Measurements from ENCODE around the gene RUNX1.

The RUNX1 gene

GRCh38 chr21:35016071-35016470 lies 33.0 kb downstream of the RUNX1 start:
- TF ChIP-seq, protein P1, sequence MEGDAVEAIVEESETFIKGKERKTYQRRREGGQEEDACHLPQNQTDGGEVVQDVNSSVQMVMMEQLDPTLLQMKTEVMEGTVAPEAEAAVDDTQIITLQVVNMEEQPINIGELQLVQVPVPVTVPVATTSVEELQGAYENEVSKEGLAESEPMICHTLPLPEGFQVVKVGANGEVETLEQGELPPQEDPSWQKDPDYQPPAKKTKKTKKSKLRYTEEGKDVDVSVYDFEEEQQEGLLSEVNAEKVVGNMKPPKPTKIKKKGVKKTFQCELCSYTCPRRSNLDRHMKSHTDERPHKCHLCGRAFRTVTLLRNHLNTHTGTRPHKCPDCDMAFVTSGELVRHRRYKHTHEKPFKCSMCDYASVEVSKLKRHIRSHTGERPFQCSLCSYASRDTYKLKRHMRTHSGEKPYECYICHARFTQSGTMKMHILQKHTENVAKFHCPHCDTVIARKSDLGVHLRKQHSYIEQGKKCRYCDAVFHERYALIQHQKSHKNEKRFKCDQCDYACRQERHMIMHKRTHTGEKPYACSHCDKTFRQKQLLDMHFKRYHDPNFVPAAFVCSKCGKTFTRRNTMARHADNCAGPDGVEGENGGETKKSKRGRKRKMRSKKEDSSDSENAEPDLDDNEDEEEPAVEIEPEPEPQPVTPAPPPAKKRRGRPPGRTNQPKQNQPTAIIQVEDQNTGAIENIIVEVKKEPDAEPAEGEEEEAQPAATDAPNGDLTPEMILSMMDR (IDR thresholded peaks at IDR 0.05; ENCODE audit: extremely low read depth, insufficient read depth, missing control alignments): no peak
- in situ Hi-C loops (cut with MboI; ENCODE audit: low pct_unique_long_range_greater_than_20kb, low sequenced_read_pairs, unreplicated experiment): no loop called here
- DNase-seq (ENCODE audit: low spot score): no peak

- in situ Hi-C loops (cut with MboI; ENCODE audit: low pct_unique_long_range_greater_than_20kb, low sequenced_read_pairs, unreplicated experiment): no loop called here
- TF ChIP-seq, protein P1 (IDR thresholded peaks at IDR 0.05; ENCODE audit: extremely low read depth, insufficient read depth, missing control alignments): no peak
- no peak for DNase-seq (ENCODE audit: low spot score)
Observed at GRCh38 chr21:35015435-35016024, 33.6 kb downstream of the RUNX1 start.

DNA sequence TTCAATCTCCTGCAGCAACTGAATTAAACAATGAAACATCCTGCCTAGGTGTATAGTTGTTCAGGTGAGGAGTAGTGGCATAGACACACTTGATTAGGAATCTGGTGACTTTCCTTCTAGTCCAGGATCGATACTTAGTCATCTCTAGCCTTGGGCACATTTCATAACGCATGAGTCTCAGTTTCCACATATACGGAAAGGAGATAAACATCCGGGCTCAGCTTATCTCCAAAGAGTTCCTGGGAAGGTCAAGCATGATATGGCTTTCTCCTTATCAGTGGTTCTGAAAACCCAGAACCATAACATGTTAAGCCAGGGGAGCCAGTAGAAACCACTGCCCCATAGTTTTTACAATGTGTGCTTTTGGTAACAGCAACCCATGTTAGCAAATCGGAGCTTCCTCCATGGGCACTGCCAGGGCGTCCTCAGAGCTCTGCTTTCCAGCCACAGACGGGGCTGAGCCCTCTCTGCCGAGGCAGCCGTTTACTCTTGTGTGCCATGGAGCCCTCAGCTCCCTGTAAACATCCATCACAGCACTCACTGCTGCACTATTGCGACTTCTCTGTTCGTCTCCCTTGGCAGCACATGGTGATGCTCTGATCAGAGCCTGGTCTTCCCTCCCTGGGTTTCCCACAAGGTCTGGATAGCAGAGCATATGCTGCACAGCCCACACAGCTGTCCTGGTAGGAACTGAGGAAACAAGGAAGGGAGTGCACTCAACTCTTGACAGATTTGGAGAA lies 34.6 kb downstream of the RUNX1 start:
- no peak for DNase-seq (ENCODE audit: low spot score)
- TF ChIP-seq, protein P1 (IDR thresholded peaks at IDR 0.05; ENCODE audit: extremely low read depth, insufficient read depth, missing control alignments): no peak
- in situ Hi-C loops (cut with MboI; ENCODE audit: low pct_unique_long_range_greater_than_20kb, low sequenced_read_pairs, unreplicated experiment): no loop called here

GRCh38 chr21:35011681-35012080 lies 37.4 kb downstream of the RUNX1 start:
- TF ChIP-seq, protein P1 (IDR thresholded peaks at IDR 0.05; ENCODE audit: extremely low read depth, insufficient read depth, missing control alignments): no peak
- no peak for DNase-seq (ENCODE audit: low spot score)
- in situ Hi-C loops (cut with MboI; ENCODE audit: low pct_unique_long_range_greater_than_20kb, low sequenced_read_pairs, unreplicated experiment): no loop called here

DNA sequence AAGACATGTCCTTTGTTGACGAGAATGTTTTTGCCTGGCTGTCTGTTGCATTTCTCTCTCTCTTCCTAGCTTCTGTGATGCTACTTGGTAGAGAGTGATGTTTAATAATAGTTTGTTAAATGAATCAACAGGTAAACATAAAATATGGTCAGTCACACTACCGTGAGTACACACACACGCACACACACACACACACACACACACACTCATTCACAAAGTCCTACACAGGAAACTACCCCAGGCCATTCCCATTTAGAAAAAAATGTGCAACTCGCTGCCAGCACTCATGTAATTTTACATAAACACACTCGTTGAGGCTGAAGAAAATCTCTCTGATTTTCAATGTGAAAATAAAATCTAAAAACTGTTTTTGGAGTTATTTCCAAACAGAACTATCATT lies 38.7 kb downstream of the RUNX1 start:
- in situ Hi-C loops (cut with MboI; ENCODE audit: low pct_unique_long_range_greater_than_20kb, low sequenced_read_pairs, unreplicated experiment): no loop called here
- TF ChIP-seq, protein P1 (IDR thresholded peaks at IDR 0.05; ENCODE audit: extremely low read depth, insufficient read depth, missing control alignments): no peak
- no peak for DNase-seq (ENCODE audit: low spot score)

DNA sequence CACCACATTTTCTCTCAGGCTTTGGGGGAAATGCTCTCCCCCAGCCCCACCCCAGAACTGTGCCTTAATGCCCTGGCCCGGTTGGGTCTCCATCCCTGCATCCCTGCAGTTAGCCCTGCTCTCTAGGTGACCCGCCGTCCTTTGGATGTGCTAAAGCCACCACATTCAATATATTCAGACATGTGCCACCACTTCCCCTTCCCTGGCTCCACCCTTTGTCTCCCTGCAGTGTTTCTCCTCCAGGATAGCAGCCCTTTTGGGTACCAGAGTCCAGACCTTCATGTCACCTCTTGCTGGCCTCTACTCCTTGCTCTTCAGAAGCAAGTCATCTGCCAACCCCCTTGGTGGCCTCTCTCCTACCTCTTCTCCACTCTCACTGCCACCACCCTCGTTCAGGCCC lies 41.8 kb downstream of the RUNX1 start:
- TF ChIP-seq, protein P1 (IDR thresholded peaks at IDR 0.05; ENCODE audit: extremely low read depth, insufficient read depth, missing control alignments): no peak
- in situ Hi-C loops (cut with MboI; ENCODE audit: low pct_unique_long_range_greater_than_20kb, low sequenced_read_pairs, unreplicated experiment): no loop called here
- DNase-seq (ENCODE audit: low spot score): no peak
